Activated T-cell treated with anti-CD3 and anti-CD28 coated beads, Interleukin-2, amount 50 U/mL, for 4 hours (primary cell): ENCODE measurements around the gene MN1. TPM values are rescaled to one million over a fixed set of nuclear protein-coding genes. Genes with fewer than 3 reads are reported as not detected.
"Not testable (repeated sequence)": the region's sequence is repeated elsewhere in the genome, so short reads cannot be mapped to it uniquely, and the experiment has no call there.

Experiments
- ATAC-seq, 2 donors: fragments of 200-7000 bp; cut with Tn5 transposase; one replicate each; pipeline ENCODE4 v1.10.0; 2021
- DNase-seq: peaks from one replicate; pipeline ENCODE4 v3.0.0-alpha.2; 2020
- H3K27me3 Mint-ChIP-seq: one replicate; pipeline ENCODE4 v1.8.0; 2021; ENCODE audit warnings: low read depth, mixed read lengths
- H3K36me3 Mint-ChIP-seq: one replicate; pipeline ENCODE4 v1.8.0; 2022; ENCODE audit warnings: mixed read lengths; ENCODE audit not compliant: insufficient read depth
- H3K4me1 Mint-ChIP-seq: one replicate; pipeline ENCODE4 v1.8.0; 2021; ENCODE audit warnings: low read depth, mixed read lengths
- H3K4me3 Mint-ChIP-seq: one replicate; pipeline ENCODE4 v1.8.0; 2021; ENCODE audit warnings: mild to moderate bottlenecking, moderate library complexity, mixed read lengths
- H3K9me3 Mint-ChIP-seq: one replicate; pipeline ENCODE4 v1.8.0; 2021; ENCODE audit warnings: mixed read lengths
- total RNA-seq, 3 donors: library from RNA; stranded (reverse); gene quantifications; one replicate each; pipeline ENCODE4 v1.2.1, GENCODE V29; 2021

MN1 gene
- total RNA-seq, 3 donors from 2014 or later: 0.03 to 0.08 (median 0.05) TPM

GRCh38 chr22:27745809-27746208 lies 55.7 kb downstream of the MN1 start:
- DNase-seq (no peak), ATAC-seq (no peak)
- Mint-ChIP-seq H3K9me3 (no peaks in the 10 kb centered on the region), H3K4me3 (no peak overlapping the region), H3K4me1 (no peaks in the 10 kb centered on the region), H3K36me3 (no peaks in the 10 kb centered on the region), H3K27me3 (peaks cover 18% of the 10 kb centered on the region)

- Mint-ChIP-seq H3K9me3 (no peaks in the 10 kb centered on the region), H3K36me3 (no peaks in the 10 kb centered on the region), H3K4me3 (no peak overlapping the region), H3K27me3 (peaks cover 18% of the 10 kb centered on the region), H3K4me1 (no peaks in the 10 kb centered on the region)
- no peak for DNase-seq
- ATAC-seq: no peak
Measured at GRCh38 chr22:27745154-27745553, 56.4 kb downstream of the MN1 start.

- not testable (repeated sequence) for H3K4me3 Mint-ChIP-seq, H3K4me1 Mint-ChIP-seq, ATAC-seq, H3K9me3 Mint-ChIP-seq, H3K36me3 Mint-ChIP-seq, DNase-seq
- peaks cover 15% of the 10 kb centered on the region for H3K27me3 Mint-ChIP-seq
Measured at GRCh38 chr22:27744078-27744477, 57.5 kb downstream of the MN1 start.

GRCh38 chr22:27740202-27740748 lies 61.3 kb downstream of the MN1 start:
- Mint-ChIP-seq H3K27me3 (peaks cover 8% of the 10 kb centered on the region), H3K4me1 (no peaks in the 10 kb centered on the region), H3K9me3 (peaks cover 12% of the 10 kb centered on the region), H3K4me3 (no peak overlapping the region), H3K36me3 (no peaks in the 10 kb centered on the region)
- no peak for ATAC-seq
- DNase-seq: no peak

- ATAC-seq (no peak), DNase-seq (no peak)
- H3K27me3 Mint-ChIP-seq: peaks cover 3% of the 10 kb centered on the region
- no peaks in the 10 kb centered on the region for H3K4me1 Mint-ChIP-seq
- H3K36me3 Mint-ChIP-seq: no peaks in the 10 kb centered on the region
- peaks cover 12% of the 10 kb centered on the region for H3K9me3 Mint-ChIP-seq
- no peak overlapping the region for H3K4me3 Mint-ChIP-seq
Measured at GRCh38 chr22:27737521-27737920, 64.0 kb downstream of the MN1 start.

GRCh38 chr22:27734066-27734465 lies 67.5 kb downstream of the MN1 start:
- Mint-ChIP-seq H3K27me3 (peaks cover 6% of the 10 kb centered on the region), H3K36me3 (no peaks in the 10 kb centered on the region), H3K9me3 (peaks cover 12% of the 10 kb centered on the region), H3K4me3 (no peak overlapping the region), H3K4me1 (no peaks in the 10 kb centered on the region)
- ATAC-seq: no peak
- DNase-seq: no peak

- Mint-ChIP-seq H3K4me1 (no peaks in the 10 kb centered on the region), H3K27me3 (peaks cover 5% of the 10 kb centered on the region)
- no peak for DNase-seq
Measured at GRCh38 chr22:27732841-27733240, 68.7 kb downstream of the MN1 start.

GRCh38 chr22:27732391-27732790 lies 69.2 kb downstream of the MN1 start:
- no peak for ATAC-seq
- Mint-ChIP-seq H3K4me3 (no peak overlapping the region), H3K36me3 (no peaks in the 10 kb centered on the region), H3K27me3 (peaks cover 5% of the 10 kb centered on the region), H3K4me1 (no peaks in the 10 kb centered on the region), H3K9me3 (peaks cover 2% of the 10 kb centered on the region)
- DNase-seq: no peak

More at GRCh38 chr22:27732841-27733240, 68.7 kb downstream of the MN1 start:
- no peak for ATAC-seq
- Mint-ChIP-seq H3K9me3 (peaks cover 7% of the 10 kb centered on the region), H3K4me3 (no peak overlapping the region), H3K36me3 (no peaks in the 10 kb centered on the region)

GRCh38 chr22:27731621-27732020 lies 69.9 kb downstream of the MN1 start:
- Mint-ChIP-seq H3K36me3 (no peaks in the 10 kb centered on the region), H3K4me1 (no peaks in the 10 kb centered on the region), H3K27me3 (peaks cover 7% of the 10 kb centered on the region), H3K4me3 (no peak overlapping the region), H3K9me3 (no peaks in the 10 kb centered on the region)
- ATAC-seq: no peak
- no peak for DNase-seq

GRCh38 chr22:27730641-27731433 lies 70.7 kb downstream of the MN1 start:
- H3K27me3 Mint-ChIP-seq: peaks cover 9% of the 10 kb centered on the region
- H3K4me3 Mint-ChIP-seq: no peak overlapping the region
- no peak for ATAC-seq
- H3K36me3 Mint-ChIP-seq: no peaks in the 10 kb centered on the region
- no peak for DNase-seq
- no peaks in the 10 kb centered on the region for H3K9me3 Mint-ChIP-seq
- H3K4me1 Mint-ChIP-seq: no peaks in the 10 kb centered on the region

- Mint-ChIP-seq H3K9me3 (no peaks in the 10 kb centered on the region), H3K4me3 (no peak overlapping the region), H3K27me3 (peaks cover 9% of the 10 kb centered on the region), H3K4me1 (no peaks in the 10 kb centered on the region), H3K36me3 (no peaks in the 10 kb centered on the region)
- DNase-seq: no peak
- ATAC-seq: no peak
Measured at GRCh38 chr22:27729246-27729645, 72.3 kb downstream of the MN1 start.

- H3K9me3 Mint-ChIP-seq: no peaks in the 10 kb centered on the region
- peaks cover 9% of the 10 kb centered on the region for H3K27me3 Mint-ChIP-seq
- no peaks in the 10 kb centered on the region for H3K36me3 Mint-ChIP-seq
- DNase-seq: no peak
- H3K4me3 Mint-ChIP-seq: no peak overlapping the region
- ATAC-seq: no peak
- no peaks in the 10 kb centered on the region for H3K4me1 Mint-ChIP-seq
Measured at GRCh38 chr22:27727673-27728451, 73.7 kb downstream of the MN1 start.

GRCh38 chr22:27726686-27727449 lies 74.7 kb downstream of the MN1 start:
- H3K4me3 Mint-ChIP-seq: no peak overlapping the region
- H3K36me3 Mint-ChIP-seq: no peaks in the 10 kb centered on the region
- DNase-seq: no peak
- H3K27me3 Mint-ChIP-seq: peaks cover 9% of the 10 kb centered on the region
- no peaks in the 10 kb centered on the region for H3K4me1 Mint-ChIP-seq
- no peak for ATAC-seq
- H3K9me3 Mint-ChIP-seq: no peaks in the 10 kb centered on the region

GRCh38 chr22:27726331-27726685 lies 75.2 kb downstream of the MN1 start:
- Mint-ChIP-seq H3K36me3 (no peaks in the 10 kb centered on the region), H3K27me3 (peaks cover 7% of the 10 kb centered on the region), H3K9me3 (no peaks in the 10 kb centered on the region), H3K4me1 (no peaks in the 10 kb centered on the region), H3K4me3 (no peak overlapping the region)
- ATAC-seq: no peak
- no peak for DNase-seq
